Left lung (tissue), 10 donors: ENCODE measurements around the gene MEAK7. TPM values are rescaled to one million over a fixed set of nuclear protein-coding genes. Genes with fewer than 3 reads are reported as not detected.

Source experiments
- ATAC-seq: fragments of 200-7000 bp; cut with Tn5 transposase; one replicate; pipeline ENCODE4 v1.9.1; 2020; ENCODE audit warnings: moderate library complexity
- DNase-seq, 4 donors: peaks; one replicate each; pipeline ENCODE4 v3.0.0-alpha.2; 2013 to 2020
- H3K27ac ChIP-seq, 2 donors: fragments of 200-600 bp; sonication (generic) in 1 of 2; one replicate each; pipeline versions ENCODE4 v1.5.0 to v1.8.0; 2020 to 2021
- H3K27me3 ChIP-seq, 2 donors: fragments of 200-600 bp; sonication (generic) in 1 of 2; one replicate each; pipeline versions ENCODE4 v1.5.0 to v1.8.0; 2020 to 2021
- H3K36me3 ChIP-seq, 2 donors: fragments of 200-600 bp; sonication (generic) in 1 of 2; one replicate each; pipeline versions ENCODE4 v1.5.0 to v1.8.0; 2020 to 2021
- H3K4me1 ChIP-seq, 2 donors: fragments of 200-600 bp; one replicate each; pipeline ENCODE4 v1.8.0; 2021
- H3K4me3 ChIP-seq, 2 donors: fragments of 200-600 bp; sonication (generic) in 1 of 2; one replicate each; pipeline versions ENCODE4 v1.5.0 to v1.8.0; 2020 to 2021; ENCODE audit warnings: mild to moderate bottlenecking in 1 of 2
- H3K9me3 ChIP-seq, 2 donors: fragments of 200-600 bp; sonication (generic) in 1 of 2; one replicate each; pipeline versions ENCODE4 v1.5.0 to v1.8.0; 2020 to 2021
- CTCF ChIP-seq, 2 donors: fragments of 200-600 bp; sonication (generic) in 1 of 2; IDR thresholded peaks; one replicate each; pipeline versions ENCODE4 v1.5.0 to v1.8.0; 2021; ENCODE audit warnings: antibody characterized with exemption in 2 of 2
- intact Hi-C, 2 donors: fragments of 100-400 bp; cut with DNase I; formaldehyde crosslinking; loops; one replicate each; pipeline versions ENCODE4 v1.11.2 to v1.14.2; 2022
- polyA plus RNA-seq, 6 donors: library from polyadenylated mRNA; unstranded; fragments of 120-200 nt; gene quantifications; one replicate each; pipeline ENCODE4 v1.2.1, GENCODE V29; 2013; ENCODE audit not compliant: insufficient read length in 6 of 6
- total RNA-seq, 2 donors: library from RNA; stranded (reverse); fragmentation: NEBNext Ultra II Directional; extraction: Animal tissue kit (Norgen Biotek cat#: 25700); gene quantifications; one replicate each; pipeline ENCODE4 v1.2.1, GENCODE V29; 2021
- donor health status: DM: no; HTN: yes; CAD: no.
- donor health status: DM: no; HTN: no; CAD: no.

Gene MEAK7
- total and polyA plus RNA-seq, 8 donors, result 13.1 to 22.3 (median 20.3) TPM

GRCh38 chr16:84487358-84487757 lies 17.1 kb downstream of the MEAK7 start:
- Histone ChIP-seq H3K9me3 (no peaks in the 10 kb centered on the region), H3K36me3 (peaks cover 0 to 49% of the 10 kb centered on the region in 2 donors), H3K27ac (no peak overlapping the region), H3K4me3 (no peak overlapping the region), H3K27me3 (no peaks in the 10 kb centered on the region), H3K4me1 (no peaks in the 10 kb centered on the region)
- intact Hi-C loops, result loop anchor here in 1 of 2 donors (10.0 kb wide), 1 partner anchor 213 kb away; no protein-coding TSS in a partner anchor
- DNase-seq, result no peak
- no peak for ATAC-seq
- no peak for TF ChIP-seq CTCF (IDR thresholded peaks at IDR 0.05)

- Histone ChIP-seq H3K27me3 (no peaks in the 10 kb centered on the region), H3K4me3 (no peak overlapping the region), H3K27ac (no peak overlapping the region), H3K36me3 (peaks cover 0 to 56% of the 10 kb centered on the region in 2 donors), H3K4me1 (no peaks in the 10 kb centered on the region), H3K9me3 (no peaks in the 10 kb centered on the region)
- intact Hi-C loops, result loop anchor here in 1 of 2 donors (10.0 kb wide), 1 partner anchor 212 kb away; no protein-coding TSS in a partner anchor
- ATAC-seq (no peak), DNase-seq (no peak)
- TF ChIP-seq CTCF (IDR thresholded peaks at IDR 0.05), result no peak
These were observed 17.8 kb downstream of the MEAK7 start for GRCh38 chr16:84486551-84487235.

GRCh38 chr16:84486126-84486525 lies 18.3 kb downstream of the MEAK7 start:
- Histone ChIP-seq H3K27me3 (no peaks in the 10 kb centered on the region), H3K4me3 (no peak overlapping the region), H3K9me3 (no peaks in the 10 kb centered on the region), H3K27ac (no peak overlapping the region), H3K36me3 (peaks cover 0 to 60% of the 10 kb centered on the region in 2 donors), H3K4me1 (no peaks in the 10 kb centered on the region)
- DNase-seq, result no peak
- ATAC-seq, result no peak
- intact Hi-C loops, result loop anchor here in 1 of 2 donors (10.0 kb wide), 1 partner anchor 211 kb away; no protein-coding TSS in a partner anchor
- TF ChIP-seq CTCF (IDR thresholded peaks at IDR 0.05), result no peak

GRCh38 chr16:84485255-84486010 lies 19.0 kb downstream of the MEAK7 start:
- Histone ChIP-seq H3K27ac (no peak overlapping the region), H3K4me3 (no peak overlapping the region), H3K4me1 (no peaks in the 10 kb centered on the region), H3K9me3 (no peaks in the 10 kb centered on the region), H3K27me3 (no peaks in the 10 kb centered on the region), H3K36me3 (peaks cover 0 to 67% of the 10 kb centered on the region in 2 donors)
- DNase-seq (no peak), ATAC-seq (no peak)
- intact Hi-C loops, result loop anchor here in 1 of 2 donors (10.0 kb wide), 1 partner anchor 211 kb away; no protein-coding TSS in a partner anchor
- TF ChIP-seq CTCF (IDR thresholded peaks at IDR 0.05), result no peak
